Sigmoid colon (tissue), 7 donors: ENCODE results near the gene DHDH. TPM values are rescaled to one million over a fixed set of nuclear protein-coding genes. Genes with fewer than 3 reads are reported as not detected.
"Not testable (repeated sequence)": the region's sequence is repeated elsewhere in the genome, so short reads cannot be mapped to it uniquely, and the experiment has no call there.

ENCODE experiments used
- DNase-seq: peaks from one replicate; pipeline ENCODE4 v3.0.0-alpha.2; 2019
- H3K27ac ChIP-seq, 4 donors: fragments of 200-600 bp; sonication (generic); one replicate each; pipeline ENCODE4 v1.5.1; 2016 to 2019; ENCODE audit warnings: mild to moderate bottlenecking in 1 of 4
- H3K27me3 ChIP-seq, 3 donors: fragments of 200-600 bp; sonication (generic); one replicate each; pipeline ENCODE4 v1.5.1; 2019; ENCODE audit warnings: mild to moderate bottlenecking in 1 of 3
- H3K36me3 ChIP-seq, 4 donors: fragments of 200-600 bp; sonication (generic); one replicate each; pipeline ENCODE4 v1.5.1; 2016 to 2019
- H3K4me1 ChIP-seq, 4 donors: fragments of 200-600 bp; sonication (generic); one replicate each; pipeline ENCODE4 v1.5.1; 2017 to 2019
- H3K4me3 ChIP-seq, 4 donors: fragments of 200-600 bp; sonication (generic); one replicate each; pipeline ENCODE4 v1.5.1; 2017 to 2019; ENCODE audit warnings: mild to moderate bottlenecking in 2 of 4, moderate library complexity in 1 of 4
- H3K9me3 ChIP-seq, 4 donors: fragments of 200-600 bp in 3 of 4; sonication (generic) in 3 of 4; one replicate each; pipeline versions ENCODE4 v1.5.1 to v1.6.1; 2013 to 2019
- CTCF ChIP-seq, 4 experiments: fragments of 450-650 bp in 3 of 4; fragments of 200-600 bp in 1 of 4; IDR thresholded peaks; one replicate each; pipeline ENCODE4 v1.5.1; 2016 to 2019; ENCODE audit warnings: antibody characterized with exemption in 4 of 4, mild to moderate bottlenecking in 3 of 4, moderate library complexity in 2 of 4
- EP300 ChIP-seq, 4 donors: sonication (generic); formaldehyde crosslinking; IDR thresholded peaks; one replicate each; pipeline ENCODE4 v1.6.1; 2017; ENCODE audit warnings: antibody characterized with exemption in 4 of 4
- POLR2A ChIP-seq, 2 donors: fragments of 450-650 bp; IDR thresholded peaks; one replicate each; pipeline ENCODE4 v1.6.1; 2016; ENCODE audit warnings: antibody characterized with exemption in 2 of 2, mild to moderate bottlenecking in 2 of 2, moderate library complexity in 2 of 2
- POLR2AphosphoS5 ChIP-seq, 4 donors: sonication (generic); formaldehyde crosslinking; IDR thresholded peaks; one replicate each; pipeline ENCODE4 v1.6.1; 2017; ENCODE audit warnings: antibody characterized with exemption in 4 of 4
- WGBS, 2 donors: extraction: QIAGEN DNeasy Blood & Tissue Kit; methylation state at CpG; one replicate each; pipeline ENCODE4 v1.1.7; 2013; 5-methylcytosine and 5-hydroxymethylcytosine counted together
- intact Hi-C: fragments of 100-400 bp; cut with DNase I; formaldehyde crosslinking; loops from one replicate; pipeline ENCODE4 v1.15.1; 2023
- polyA plus RNA-seq, 3 donors: library from polyadenylated mRNA; stranded (reverse); fragments of 200-250 nt; gene quantifications; one replicate each; pipeline ENCODE4 v1.2.3, GENCODE V29; 2013
- total RNA-seq, 4 donors: library from RNA; depleted of rRNA; stranded (reverse); fragments of >200 nt; gene quantifications; one replicate each; pipeline ENCODE4 v1.1.0, GENCODE V29; 2016
- donor health status: healthy with polysubstance abuse.
- donor health status: Bipolar disorder and iron deficiency.
- donor health status: healthy.

The DHDH gene
- total and polyA plus RNA-seq, 7 donors: 0.16 TPM; not detected in 6

DNA sequence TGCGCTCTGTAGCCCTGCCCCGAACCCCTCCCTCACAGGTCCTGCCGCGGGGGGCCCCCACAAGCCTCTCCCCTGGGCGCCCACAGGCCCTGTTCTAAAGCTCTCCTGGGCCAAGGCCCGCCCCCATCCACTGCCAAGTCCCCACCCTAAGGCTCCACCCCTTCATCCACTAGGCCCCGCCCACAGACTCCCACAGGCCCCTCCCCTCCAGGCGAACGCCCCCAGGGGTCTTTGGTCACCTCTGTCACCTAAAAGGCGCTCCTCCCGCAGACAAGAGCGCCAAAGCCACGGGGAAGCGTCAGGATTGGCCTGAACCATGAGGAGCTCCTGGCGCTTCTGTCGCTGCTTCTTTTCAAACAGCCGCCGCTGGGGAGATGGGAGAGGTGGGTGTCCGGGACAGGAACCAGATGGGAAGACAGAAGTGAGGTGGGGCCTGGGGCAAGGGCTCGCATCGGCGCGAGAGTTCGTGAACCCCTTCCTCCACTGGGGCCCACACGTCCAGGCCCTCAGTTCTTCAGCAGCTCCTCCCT is 37.2 kb upstream of the DHDH start:
- intact Hi-C loops: no loop called here
- H3K9me3 ChIP-seq: no peaks in the 10 kb centered on the region
- H3K27ac ChIP-seq: peak overlapping the region; percentile 78 to 89 (median 82)
- H3K4me1 ChIP-seq: peaks cover 0 to 30% (median 25%) of the 10 kb centered on the region in 4 donors
- 31 to 53% methylated on average over 25 of the region's 25 CpGs for WGBS, 2 donors
- H3K4me3 ChIP-seq: peak overlapping the region; percentile 16 to 58 (median 54)
- no peaks in the 10 kb centered on the region for H3K36me3 ChIP-seq
- TF ChIP-seq POLR2AphosphoS5 (IDR thresholded peaks at IDR 0.05): peak in 2 of 4 donors; percentile 12 to 17
- TF ChIP-seq EP300 (IDR thresholded peaks at IDR 0.05): no peak
- peak; percentile 86 for DNase-seq
- H3K27me3 ChIP-seq: no peaks in the 10 kb centered on the region

GRCh38 chr19:48897181-48897580 is 36.3 kb upstream of the DHDH start:
- DNase-seq: no peak
- no peaks in the 10 kb centered on the region for H3K27me3 ChIP-seq
- 78 to 79% methylated on average over 5 of the region's 5 CpGs for WGBS, 2 donors
- peak overlapping the region; percentile 78 to 89 (median 82) for H3K27ac ChIP-seq
- peaks cover 0 to 40% (median 34%) of the 10 kb centered on the region in 4 donors for H3K4me1 ChIP-seq
- no peaks in the 10 kb centered on the region for H3K9me3 ChIP-seq
- TF ChIP-seq CTCF (IDR thresholded peaks at IDR 0.05): no peak
- no peak for TF ChIP-seq POLR2A (IDR thresholded peaks at IDR 0.05)
- TF ChIP-seq POLR2AphosphoS5 (IDR thresholded peaks at IDR 0.05): no peak
- TF ChIP-seq EP300 (IDR thresholded peaks at IDR 0.05): no peak
- no peak overlapping the region for H3K4me3 ChIP-seq
- H3K36me3 ChIP-seq: no peaks in the 10 kb centered on the region
- intact Hi-C loops: no loop called here

DNA sequence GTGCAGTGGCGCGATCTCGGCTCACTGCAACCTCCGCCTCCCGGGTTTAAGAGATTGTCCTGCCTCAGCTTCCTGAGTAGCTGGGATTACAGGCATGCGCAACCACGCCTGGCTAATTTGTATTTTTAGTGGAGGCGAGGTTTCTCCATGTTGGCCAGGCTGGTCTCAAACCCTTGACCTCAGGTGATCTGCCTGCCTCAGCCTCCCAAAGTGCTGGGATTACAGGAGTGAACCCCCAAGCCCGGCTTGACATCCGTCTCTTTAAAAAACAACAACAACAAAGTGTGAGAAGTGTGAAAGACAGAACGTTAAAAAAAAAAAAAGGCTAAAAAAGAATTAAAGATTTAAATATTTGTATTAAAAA is 34.1 kb upstream of the DHDH start:
- intact Hi-C loops, H3K27me3 ChIP-seq, H3K36me3 ChIP-seq, DNase-seq, H3K9me3 ChIP-seq: not testable (repeated sequence)
- Histone ChIP-seq H3K4me1 (peaks cover 0 to 49% (median 44%) of the 10 kb centered on the region in 4 donors), H3K4me3 (peak overlapping the region; percentile 73 to 92 (median 84)), H3K27ac (peak overlapping the region; percentile 88 to 91 (median 89))
- 84 to 85% methylated on average over 11 of the region's 11 CpGs for WGBS, 2 donors

- no peaks in the 10 kb centered on the region for H3K9me3 ChIP-seq
- H3K27me3 ChIP-seq: no peaks in the 10 kb centered on the region
- 7% methylated on average over 34 of the region's 34 CpGs for WGBS, 2 donors
- peak; percentile 100 for DNase-seq
- TF ChIP-seq CTCF (IDR thresholded peaks at IDR 0.05) (peak in 1 of 4 experiments; percentile 30), EP300 (IDR thresholded peaks at IDR 0.05) (peak in 2 of 4 donors; percentile 60 to 87), POLR2A (IDR thresholded peaks at IDR 0.05) (peak; percentile 37 to 66), POLR2AphosphoS5 (IDR thresholded peaks at IDR 0.05) (peak; percentile 80 to 87 (median 86))
- peak within 1 kb of the TSS; percentile 73 to 92 (median 84) for H3K4me3 ChIP-seq
- peak within 1 kb of the TSS; percentile 88 to 91 (median 89) for H3K27ac ChIP-seq
- H3K4me1 ChIP-seq: peaks cover 0 to 49% (median 44%) of the 10 kb centered on the region in 4 donors
- H3K36me3 ChIP-seq: peaks cover 0 to 12% (median 6%) of the 10 kb centered on the region in 4 donors
- intact Hi-C loops: loop anchor here (5.0 kb wide), 1 partner anchor 52 kb away; the partner anchor contains the start of gene BAX
Observed at GRCh38 chr19:48899781-48900476, 33.6 kb upstream of the DHDH start, which contains the start of gene NUCB1. TSS of gene NUCB1 (plus strand) at chr19:48900312. CDS start at chr19:48900797, 485 bp downstream.

DNA sequence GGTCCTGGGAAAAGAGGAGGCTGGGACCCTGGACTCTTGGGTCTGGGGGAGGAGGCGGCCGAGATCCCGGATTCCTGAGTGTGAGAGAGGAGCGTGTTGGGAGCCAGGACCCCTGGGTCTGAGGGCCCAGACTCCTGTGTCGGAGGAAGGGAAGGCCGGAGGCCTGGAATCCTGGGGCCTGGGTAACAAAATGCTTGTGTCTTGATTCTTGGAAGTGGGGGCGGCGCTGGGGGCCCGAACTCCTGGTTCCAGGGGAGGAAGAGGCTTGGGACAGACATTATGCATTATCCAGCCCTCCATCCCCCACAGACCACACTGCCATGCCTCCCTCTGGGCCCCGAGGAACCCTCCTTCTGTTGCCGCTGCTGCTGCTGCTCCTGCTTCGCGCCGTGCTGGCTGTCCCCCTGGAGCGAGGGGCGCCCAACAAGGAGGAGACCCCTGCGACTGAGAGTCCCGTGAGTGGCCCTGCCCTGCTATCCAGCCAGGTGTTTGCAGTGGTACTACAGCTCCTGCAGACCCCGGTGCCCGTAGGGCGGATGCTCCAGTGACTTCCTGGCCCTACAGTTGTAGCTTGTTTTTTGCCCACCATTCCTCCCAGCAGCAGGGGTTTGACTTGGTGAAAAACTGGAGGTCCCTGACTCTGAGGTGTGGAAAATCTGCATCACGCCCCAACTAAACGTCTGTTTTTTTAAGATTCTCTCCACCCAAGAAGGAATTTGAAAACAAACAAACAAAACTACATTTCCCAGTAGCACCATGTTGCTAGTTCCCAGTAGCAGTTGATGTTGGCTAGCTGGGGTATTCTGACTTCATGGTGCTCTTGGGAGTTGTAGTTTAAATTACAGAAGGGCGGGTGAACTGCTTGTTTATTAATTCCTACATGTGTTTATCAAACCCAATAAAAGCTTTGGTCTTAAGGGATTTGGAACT is 32.8 kb upstream of the DHDH start:
- no peaks in the 10 kb centered on the region for H3K27me3 ChIP-seq
- DNase-seq: peak; percentile 74
- H3K4me1 ChIP-seq: peaks cover 0 to 46% (median 42%) of the 10 kb centered on the region in 4 donors
- H3K4me3 ChIP-seq: peak overlapping the region; percentile 73 to 92 (median 84)
- intact Hi-C loops: loop anchor here (5.0 kb wide), 1 partner anchor 52 kb away; the partner anchor contains the start of gene BAX
- no peak for TF ChIP-seq POLR2AphosphoS5 (IDR thresholded peaks at IDR 0.05)
- TF ChIP-seq CTCF (IDR thresholded peaks at IDR 0.05): no peak
- TF ChIP-seq POLR2A (IDR thresholded peaks at IDR 0.05): no peak
- no peak for TF ChIP-seq EP300 (IDR thresholded peaks at IDR 0.05)
- H3K27ac ChIP-seq: peak overlapping the region; percentile 88 to 91 (median 89)
- H3K9me3 ChIP-seq: no peaks in the 10 kb centered on the region
- peaks cover 0 to 20% (median 11%) of the 10 kb centered on the region in 4 donors for H3K36me3 ChIP-seq
- WGBS, 2 donors: 12 to 15% methylated on average over 24 of the region's 24 CpGs

DNA sequence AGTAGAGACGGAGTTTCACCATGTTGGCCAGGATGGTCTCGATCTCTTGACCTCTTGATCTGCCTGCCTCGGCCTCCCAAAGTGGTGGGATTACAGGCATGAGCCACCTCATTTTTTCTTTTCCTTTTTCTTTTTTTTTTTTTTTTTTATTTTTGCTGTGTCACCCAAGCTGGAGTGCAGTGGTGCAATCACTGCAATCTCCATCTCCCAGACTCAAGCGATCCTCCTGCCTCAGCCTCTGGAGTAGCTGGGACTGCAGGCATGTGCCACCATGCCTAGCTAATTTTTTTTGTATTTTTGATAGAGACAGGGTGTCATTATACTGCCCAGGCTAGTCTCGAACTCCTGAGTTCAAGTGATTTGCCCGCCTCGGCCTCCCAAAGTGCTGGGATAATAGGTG is 31.2 kb upstream of the DHDH start:
- DNase-seq, H3K27me3 ChIP-seq, H3K4me3 ChIP-seq, H3K27ac ChIP-seq, H3K9me3 ChIP-seq: not testable (repeated sequence)
- peaks cover 0 to 35% (median 18%) of the 10 kb centered on the region in 4 donors for H3K36me3 ChIP-seq
- WGBS, 2 donors: 96 to 97% methylated on average over 7 of the region's 7 CpGs
- H3K4me1 ChIP-seq: peaks cover 0 to 35% (median 34%) of the 10 kb centered on the region in 4 donors
- intact Hi-C loops: loop anchor here (5.0 kb wide), 1 partner anchor 50 kb away; the partner anchor contains the start of gene BAX

DNA sequence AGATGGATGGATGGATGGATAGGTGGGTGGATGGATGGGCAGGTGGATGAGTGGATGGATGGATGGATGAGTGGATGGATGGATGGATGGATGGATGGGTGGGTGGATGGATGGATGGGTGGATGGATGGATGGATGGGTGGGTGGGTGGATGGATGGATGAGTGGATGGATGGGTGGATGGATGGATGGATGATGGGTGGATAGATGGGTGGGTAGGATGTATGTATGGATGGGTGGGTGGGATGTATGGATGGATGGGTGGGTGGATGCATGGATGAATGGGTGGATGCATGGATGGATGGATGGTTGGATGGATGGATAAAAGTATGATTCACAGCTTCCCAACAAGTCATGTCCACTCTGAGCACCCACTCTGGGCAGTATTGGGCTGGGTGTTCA is 29.7 kb upstream of the DHDH start:
- peaks cover 0 to 48% (median 24%) of the 10 kb centered on the region in 4 donors for H3K36me3 ChIP-seq
- intact Hi-C loops: loop anchor here (5.0 kb wide), 1 partner anchor 49 kb away; the partner anchor contains the start of gene BAX
- peaks cover 0 to 35% (median 34%) of the 10 kb centered on the region in 4 donors for H3K4me1 ChIP-seq

More for the DNA sequence above, 29.7 kb upstream of the DHDH start:
- H3K4me3 ChIP-seq, DNase-seq, H3K27me3 ChIP-seq, H3K27ac ChIP-seq, H3K9me3 ChIP-seq: not testable (repeated sequence)
